Superior temporal gyrus (tissue), 1 donor: ENCODE results near the gene ATG2B.

Experiments
- DNase-seq: peaks from one replicate; pipeline ENCODE4 v3.0.0-alpha.2; 2016; ENCODE audit errors: extremely low spot score

ATG2B gene

GRCh38 chr14:96272777-96273473 lies 90.2 kb downstream of the ATG2B start:
- DNase-seq: no peak

- no peak for DNase-seq
Measured at GRCh38 chr14:96271421-96271762, 91.7 kb downstream of the ATG2B start.

- DNase-seq: no peak
Measured at GRCh38 chr14:96270565-96271420, 92.3 kb downstream of the ATG2B start.

DNA sequence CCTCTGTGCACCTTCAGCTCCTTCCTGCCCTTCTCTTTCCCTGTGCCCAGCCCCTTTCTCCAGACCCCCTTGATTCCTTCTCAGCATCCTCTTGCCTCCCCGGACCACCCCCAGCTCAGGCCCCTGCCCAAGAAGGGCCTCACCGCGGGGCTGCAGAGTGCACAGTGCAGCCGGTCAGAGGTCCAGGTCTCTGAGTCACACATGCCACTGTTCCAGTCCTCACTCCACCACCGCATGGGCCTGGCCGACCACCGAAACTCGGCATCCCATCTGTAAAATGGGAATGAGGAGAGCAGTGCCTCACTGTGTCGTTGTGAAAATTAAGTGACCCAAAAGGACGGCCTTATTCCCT lies 93.8 kb downstream of the ATG2B start:
- no peak for DNase-seq

GRCh38 chr14:96268431-96269358 lies 94.4 kb downstream of the ATG2B start:
- no peak for DNase-seq

- no peak for DNase-seq
Measured at GRCh38 chr14:96267916-96268315, 95.2 kb downstream of the ATG2B start.

DNA sequence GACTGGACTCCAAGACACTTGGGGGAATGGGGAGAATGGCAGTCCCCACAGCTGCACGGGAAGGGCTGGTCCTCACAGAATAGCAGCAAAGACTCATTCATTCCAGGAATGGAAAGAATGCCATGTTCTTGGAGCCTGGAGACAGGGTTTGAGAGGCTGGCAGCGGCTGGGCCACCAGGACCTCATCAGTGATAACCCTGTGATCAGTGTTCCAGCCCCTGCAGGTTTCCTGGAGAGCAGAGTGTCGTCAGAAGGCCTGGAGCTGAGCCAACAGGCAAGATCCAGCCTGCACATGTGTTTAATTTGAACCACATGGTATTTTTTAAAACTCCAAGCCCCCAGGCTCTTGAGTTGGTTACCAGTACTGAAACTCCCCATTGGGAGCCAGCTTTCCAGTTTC lies 95.8 kb downstream of the ATG2B start:
- no peak for DNase-seq

DNA sequence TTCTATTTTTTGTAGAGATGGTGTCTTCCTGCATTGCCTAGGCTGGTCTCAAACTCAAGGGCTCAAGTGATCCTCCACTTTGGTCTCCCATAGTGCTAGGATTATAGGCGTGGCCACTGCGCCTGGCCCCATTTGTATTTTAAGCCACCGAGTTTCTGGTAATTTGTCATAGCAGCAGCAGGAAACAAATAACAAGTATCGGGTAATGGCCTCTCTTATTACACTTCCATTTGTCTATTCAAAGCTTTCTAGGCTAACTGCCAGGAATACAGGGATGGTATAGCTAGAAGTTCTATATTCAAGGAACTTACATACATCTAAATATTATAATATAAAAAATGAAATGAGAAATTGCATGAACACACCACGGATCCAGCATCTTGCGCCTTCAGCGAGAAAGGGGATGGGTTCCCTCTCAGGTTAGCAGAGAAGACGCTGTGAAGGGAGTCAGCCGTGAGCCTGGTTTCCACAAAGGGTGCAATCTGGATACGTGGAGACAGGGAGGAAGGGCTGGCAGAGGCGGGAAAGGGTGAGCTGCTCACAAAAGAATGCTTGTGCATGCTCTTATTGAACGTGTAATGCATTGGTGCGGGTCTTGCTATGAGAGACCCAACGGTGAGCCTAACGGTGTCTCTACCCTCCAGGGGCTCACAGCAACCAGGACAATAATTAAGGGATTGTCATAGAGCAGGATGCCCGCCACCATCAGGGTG lies 97.6 kb downstream of the ATG2B start:
- DNase-seq: no peak

GRCh38 chr14:96264853-96265252 lies 98.3 kb downstream of the ATG2B start:
- DNase-seq: no peak

GRCh38 chr14:96264200-96264553 lies 99.0 kb downstream of the ATG2B start:
- DNase-seq: no peak

DNA sequence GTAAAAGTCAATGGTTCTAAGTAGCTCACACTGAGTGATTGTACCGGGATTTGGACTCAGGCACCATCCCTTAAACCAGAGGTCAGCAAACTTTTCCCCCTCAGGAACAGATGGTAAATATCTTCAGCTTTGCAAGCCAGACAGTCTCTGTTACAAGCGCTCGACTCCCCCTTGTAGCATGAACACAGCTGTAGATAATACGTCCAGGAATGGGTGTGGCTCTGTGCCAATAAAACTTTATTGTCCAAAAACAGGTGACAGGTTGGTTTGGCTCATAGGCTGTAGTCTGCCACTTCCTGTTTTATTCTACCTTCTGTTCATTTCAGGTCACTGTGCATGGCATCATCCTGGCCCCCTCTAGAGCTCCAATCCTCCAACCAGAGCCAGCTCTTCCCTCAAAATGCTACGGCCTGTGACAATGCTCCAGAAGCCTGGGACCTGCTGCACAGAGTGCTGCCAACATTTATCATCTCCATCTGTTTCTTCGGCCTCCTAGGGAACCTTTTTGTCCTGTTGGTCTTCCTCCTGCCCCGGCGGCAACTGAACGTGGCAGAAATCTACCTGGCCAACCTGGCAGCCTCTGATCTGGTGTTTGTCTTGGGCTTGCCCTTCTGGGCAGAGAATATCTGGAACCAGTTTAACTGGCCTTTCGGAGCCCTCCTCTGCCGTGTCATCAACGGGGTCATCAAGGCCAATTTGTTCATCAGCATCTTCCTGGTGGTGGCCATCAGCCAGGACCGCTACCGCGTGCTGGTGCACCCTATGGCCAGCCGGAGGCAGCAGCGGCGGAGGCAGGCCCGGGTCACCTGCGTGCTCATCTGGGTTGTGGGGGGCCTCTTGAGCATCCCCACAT lies 99.6 kb downstream of the ATG2B start:
- no peak for DNase-seq

- DNase-seq: no peak
Measured at GRCh38 chr14:96261772-96262655, 101.1 kb downstream of the ATG2B start.

- no peak for DNase-seq
Measured at GRCh38 chr14:96261053-96261452, 102.1 kb downstream of the ATG2B start.

- DNase-seq: no peak
Measured at GRCh38 chr14:96260341-96260821, 102.8 kb downstream of the ATG2B start.

GRCh38 chr14:96257900-96258299 lies 105.2 kb downstream of the ATG2B start:
- DNase-seq: no peak

GRCh38 chr14:96257056-96257455 lies 106.1 kb downstream of the ATG2B start:
- no peak for DNase-seq

DNA sequence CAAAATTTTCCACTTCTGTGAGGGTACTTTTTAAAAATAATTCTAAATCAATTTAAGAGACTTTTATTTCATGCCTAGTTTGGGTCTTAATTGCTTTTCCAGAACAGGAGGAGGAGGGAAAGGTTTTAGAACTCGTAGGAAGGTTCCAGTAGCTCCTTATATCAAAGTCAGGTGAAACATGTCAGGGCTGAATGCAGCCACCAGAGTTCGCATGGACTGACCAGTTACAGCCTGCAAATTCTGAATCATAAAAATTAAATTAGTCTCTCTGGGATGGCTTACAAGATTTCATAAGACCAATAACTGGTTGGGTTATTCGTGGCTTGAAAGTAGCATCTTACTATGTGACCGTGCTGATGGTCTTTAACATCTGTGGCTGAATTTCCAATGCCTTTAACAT lies 106.7 kb downstream of the ATG2B start:
- DNase-seq: no peak

DNA sequence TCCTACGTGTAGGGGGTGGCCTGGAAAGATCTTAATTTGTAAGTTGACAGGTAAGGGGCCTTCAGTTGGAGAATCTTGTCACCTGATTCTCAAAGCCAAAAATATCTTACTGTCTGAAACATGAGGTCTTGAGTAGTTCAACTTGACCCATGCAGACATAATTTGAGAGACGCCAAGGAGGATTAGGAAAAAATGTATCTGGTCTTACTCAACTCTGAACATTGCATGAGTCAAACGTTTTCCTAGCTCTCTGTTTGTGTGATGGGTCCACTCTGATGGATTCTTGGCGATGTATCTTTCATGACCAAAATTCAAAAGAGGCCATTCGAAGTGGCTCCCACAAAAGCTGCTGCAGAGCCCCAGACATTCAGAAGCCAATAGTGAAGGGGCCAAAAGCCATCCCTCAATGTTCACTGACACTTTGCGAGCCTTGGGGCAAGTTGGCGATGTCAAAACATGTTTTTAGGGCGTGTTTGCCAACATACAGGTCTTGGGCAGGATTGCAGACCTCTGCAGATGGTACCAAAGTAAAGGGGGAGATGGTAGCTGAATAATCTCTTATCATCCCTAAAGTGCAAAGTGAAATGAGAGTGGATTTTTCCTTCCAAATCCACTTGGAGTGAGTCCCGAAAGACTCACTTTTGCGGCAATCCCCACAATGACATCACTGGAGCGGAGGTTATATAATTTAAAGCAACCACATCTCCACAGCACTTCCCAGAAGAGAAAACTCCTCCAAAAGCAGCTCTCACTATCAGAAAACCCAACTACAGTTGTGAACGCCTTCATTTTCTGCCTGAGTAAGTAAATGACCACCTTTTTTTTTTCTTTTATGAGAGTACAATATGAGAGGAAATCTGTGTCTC lies 107.4 kb downstream of the ATG2B start, which contains the start of gene BDKRB1:
TSS of gene BDKRB1 (plus strand) at position 710 of the 866 bp plus-strand sequence. CDS start 7,473 bp downstream, outside the sequence.
- no peak for DNase-seq

DNA sequence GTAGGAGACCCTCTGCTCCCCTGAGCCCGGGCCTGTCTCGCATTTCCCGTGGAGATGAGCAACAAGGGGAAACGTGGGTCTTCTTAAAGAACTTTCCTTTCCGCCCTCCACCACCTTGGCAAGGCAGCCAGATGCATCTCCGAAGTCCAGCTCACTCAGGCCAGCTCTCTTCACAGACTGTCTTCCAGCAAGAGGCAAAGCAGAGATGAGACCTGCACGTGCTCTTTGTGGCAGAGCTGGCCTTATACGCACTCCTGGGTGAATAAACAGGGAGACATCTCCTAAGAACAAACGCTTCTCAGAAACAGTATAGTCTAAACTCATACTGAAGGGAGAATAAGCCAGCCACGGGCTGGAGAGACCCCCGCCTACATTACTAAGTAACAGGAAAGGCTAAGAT lies 108.5 kb downstream of the ATG2B start:
- no peak for DNase-seq
